Measurements from ENCODE around the gene OCA2. TPM values are rescaled to one million over a fixed set of nuclear protein-coding genes. Genes with fewer than 3 reads are reported as not detected.

Gene OCA2
- total RNA-seq, 1 experiment from 2014 or later: 0.31 TPM

- H3K79me2 ChIP-seq (ENCODE audit: insufficient read depth, low read length): no peaks in the 10 kb centered on the region
- WGBS (ENCODE audit: extremely low coverage, insufficient read length, low lambda C conversion rate): no CpG with 5 or more reads among the region's 26 CpGs
- no peak overlapping the region for H2AK5ac ChIP-seq (ENCODE audit: insufficient read length, low read length)
- no peak overlapping the region for H3K27ac Mint-ChIP-seq
- H4K8ac ChIP-seq (replicated peaks; ENCODE audit: insufficient read length, low read depth, low read length): no peak overlapping the region
- H3K9ac ChIP-seq (ENCODE audit: extremely low read depth, insufficient read length, low read length): no peak overlapping the region
- no peak overlapping the region for H4K5ac ChIP-seq (ENCODE audit: insufficient read length, low read depth, low read length)
- no peak overlapping the region for H3K4me3 Mint-ChIP-seq
- DNase-seq: no peak
- no peak overlapping the region for H2BK20ac ChIP-seq (ENCODE audit: low read depth, low read length, poor library complexity, severe bottlenecking)
- H3T11ph ChIP-seq (ENCODE audit: low read length): no peak overlapping the region
- H3K27me3 Mint-ChIP-seq (ENCODE audit: low read depth): no peaks in the 10 kb centered on the region; the same call in none of the 2 replicates
- no peak overlapping the region for H3K4me2 ChIP-seq (ENCODE audit: insufficient read depth, insufficient read length, low read length)
- no peaks in the 10 kb centered on the region for H3K79me1 ChIP-seq (ENCODE audit: insufficient read depth, low read depth, low read length, poor library complexity, severe bottlenecking)
- no peak overlapping the region for H3K56ac ChIP-seq (ENCODE audit: insufficient read length, low read depth, low read length)
- no peaks in the 10 kb centered on the region for H3K4me1 ChIP-seq (ENCODE audit: insufficient read depth, low read length)
- no peak overlapping the region for H3K14ac ChIP-seq (ENCODE audit: insufficient read depth, low read length)
- no peaks in the 10 kb centered on the region for H3K27me3 ChIP-seq (ENCODE audit: insufficient read depth, low read length)
- no peak overlapping the region for H2AFZ ChIP-seq (ENCODE audit: low read length)
- no peak overlapping the region for H2BK120ac ChIP-seq (ENCODE audit: low read depth, low read length, poor library complexity, severe bottlenecking)
- no peaks in the 10 kb centered on the region for H3K9me3 ChIP-seq (ENCODE audit: control insufficient read depth, low read depth, low read length)
- H3K36me3 Mint-ChIP-seq (ENCODE audit: insufficient read depth in 1 of 3, low read depth in 3 of 3): peaks cover 6 to 16% (median 7%) of the 10 kb centered on the region in 3 experiments; a peak in 6 of 7 replicates
- no peak for TF ChIP-seq CTCF (conservative IDR thresholded peaks at IDR 0.05)
- no peak overlapping the region for H4K91ac ChIP-seq (ENCODE audit: insufficient read length, low read depth, low read length)
- no peak overlapping the region for H3K27ac ChIP-seq (ENCODE audit: insufficient read length, low read depth, low read length)
- H3K9me3 Mint-ChIP-seq: peaks cover 12 to 16% of the 10 kb centered on the region in 2 experiments
- H3K4me1 Mint-ChIP-seq: peaks cover 14 to 23% of the 10 kb centered on the region in 2 experiments
- no peaks in the 10 kb centered on the region for H4K20me1 ChIP-seq (ENCODE audit: control insufficient read depth, insufficient read depth, insufficient read length)
- no peak overlapping the region for H2BK12ac ChIP-seq (ENCODE audit: insufficient read length, low read depth, low read length)
- no peak overlapping the region for H2BK5ac ChIP-seq (ENCODE audit: insufficient read length, low read length)
- H3K23me2 ChIP-seq (ENCODE audit: insufficient read length, low read depth, low read length, poor library complexity, severe bottlenecking): no peaks in the 10 kb centered on the region
- H3K18ac ChIP-seq (ENCODE audit: insufficient read length, low read depth, low read length): no peak overlapping the region
- no peak overlapping the region for H3K4ac ChIP-seq (ENCODE audit: low read depth, low read length)
- no peak overlapping the region for H2BK15ac ChIP-seq (ENCODE audit: low read depth, low read length)
- no peak overlapping the region for H3K23ac ChIP-seq (ENCODE audit: insufficient read length, low read depth, low read length)
Observed at GRCh38 chr15:27770769-27771554, 328.2 kb downstream of the OCA2 start.

Data from H9 (cell line).